ENCODE results near the gene GRAPL.
"Not testable (repeated sequence)": the region's sequence is repeated elsewhere in the genome, so short reads cannot be mapped to it uniquely, and the experiment has no call there.

GRAPL gene

DNA sequence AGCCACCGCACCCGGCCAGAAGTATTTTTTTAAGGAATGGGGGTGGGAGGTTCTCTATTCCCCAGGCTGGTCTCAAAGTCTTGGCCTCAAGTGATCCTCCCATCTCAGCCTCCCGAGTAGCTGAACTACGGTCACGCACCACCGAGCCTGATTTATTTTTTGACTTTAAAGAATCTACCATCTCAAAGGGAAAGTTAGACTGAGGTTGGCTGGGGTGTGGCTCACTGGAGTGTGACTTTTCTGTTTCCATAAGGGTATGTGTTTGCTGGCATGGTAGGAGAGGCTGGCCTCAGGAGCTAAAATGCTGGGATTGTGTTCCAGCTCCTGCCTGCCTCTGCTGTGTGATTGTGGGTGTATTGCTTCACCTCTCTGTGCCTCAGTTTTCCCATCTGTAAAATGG, 10.6 kb downstream of the GRAPL start:
- not testable (repeated sequence) for DNase-seq

DNA sequence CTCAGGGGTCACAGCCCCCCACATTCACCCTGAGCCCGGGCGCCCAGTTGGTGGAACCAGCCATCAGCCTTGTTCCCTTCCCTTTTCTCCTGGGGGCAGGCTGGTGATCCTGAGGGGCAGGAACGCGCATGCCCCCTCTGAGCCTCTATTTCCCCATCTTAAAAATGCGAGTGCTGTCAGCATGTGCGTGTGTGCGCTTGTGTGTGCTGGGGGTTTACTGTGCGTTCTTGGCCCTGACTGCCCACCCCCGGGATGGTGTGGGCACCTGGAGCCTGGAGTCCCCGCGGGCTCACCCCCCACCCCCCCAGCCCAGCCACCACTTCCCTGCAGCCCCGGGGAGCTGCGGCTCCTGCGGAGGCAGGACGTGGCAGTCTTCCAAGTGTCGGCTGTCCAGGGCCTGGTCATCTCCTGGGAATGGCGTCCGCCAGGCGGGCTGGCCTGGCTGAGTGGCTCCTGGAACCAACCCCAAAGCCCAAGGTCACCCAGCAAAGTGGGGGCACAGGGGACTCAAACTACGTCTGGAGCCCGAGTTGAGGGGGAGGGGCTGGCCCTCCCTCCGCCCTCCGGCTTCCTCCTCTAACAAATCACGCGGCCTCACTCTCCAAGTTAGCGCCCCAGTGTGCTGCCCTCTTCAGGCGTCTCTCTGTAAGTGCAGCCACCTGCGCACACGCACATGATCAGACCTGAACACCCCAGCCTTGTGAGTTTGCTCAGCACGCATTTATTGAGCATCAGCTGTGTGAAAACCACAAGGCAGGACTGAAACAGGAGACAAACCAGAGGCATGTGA, 14.2 kb downstream of the GRAPL start:
- DNase-seq: not testable (repeated sequence)

DNA sequence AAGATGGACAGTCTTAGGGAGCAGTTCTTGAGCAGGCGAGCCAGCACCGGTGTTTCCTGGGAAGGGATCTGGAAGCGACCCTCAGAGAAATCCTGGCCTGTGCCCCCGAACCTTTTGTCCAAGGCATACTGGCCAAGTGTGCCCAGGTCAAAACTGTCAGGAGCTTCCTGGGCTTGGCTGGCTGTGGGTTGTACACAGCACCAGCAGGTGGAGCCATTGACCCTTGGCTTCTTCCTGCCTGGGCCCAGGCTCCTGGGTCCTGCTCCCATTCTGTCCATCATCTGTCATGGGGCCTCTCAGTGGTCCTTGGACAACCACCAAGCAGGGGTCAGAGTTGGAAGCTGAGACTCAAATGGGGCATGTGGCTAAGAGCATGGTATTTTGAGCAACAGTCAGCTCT, 15.0 kb downstream of the GRAPL start:
- DNase-seq: not testable (repeated sequence)

DNA sequence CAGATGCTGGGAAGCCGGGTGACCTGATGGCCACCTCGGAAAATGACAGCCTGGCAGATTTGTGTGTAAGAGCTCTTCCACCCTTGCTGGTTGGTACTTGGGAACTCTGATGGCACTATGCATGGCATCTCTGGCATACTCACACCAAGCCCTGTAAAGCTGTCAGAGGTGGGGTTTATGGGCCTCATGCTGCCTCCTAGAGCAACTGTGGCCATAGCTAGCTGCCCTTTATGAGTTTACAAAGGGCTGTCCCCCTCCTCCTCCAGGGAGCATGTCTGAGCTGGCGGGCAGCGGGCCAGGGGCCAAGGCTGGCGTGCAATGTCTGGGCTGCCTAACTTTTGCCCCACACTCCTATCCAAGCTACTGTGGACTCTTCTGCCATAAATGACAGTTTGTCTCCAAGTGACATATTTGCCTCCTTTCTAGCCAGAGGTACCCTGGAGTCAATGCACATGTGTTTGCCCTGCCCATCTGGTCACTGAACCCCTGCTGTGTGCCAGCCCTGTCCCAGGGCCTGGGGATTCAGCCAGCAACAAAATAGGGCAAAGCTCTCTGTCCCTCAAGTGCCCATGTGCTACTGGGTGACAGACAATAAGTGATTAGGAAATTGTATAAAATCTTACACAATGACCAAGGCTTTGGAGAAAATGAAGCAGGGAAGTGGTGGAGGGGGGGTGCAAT, 15.8 kb downstream of the GRAPL start:
- not testable (repeated sequence) for DNase-seq

DNA sequence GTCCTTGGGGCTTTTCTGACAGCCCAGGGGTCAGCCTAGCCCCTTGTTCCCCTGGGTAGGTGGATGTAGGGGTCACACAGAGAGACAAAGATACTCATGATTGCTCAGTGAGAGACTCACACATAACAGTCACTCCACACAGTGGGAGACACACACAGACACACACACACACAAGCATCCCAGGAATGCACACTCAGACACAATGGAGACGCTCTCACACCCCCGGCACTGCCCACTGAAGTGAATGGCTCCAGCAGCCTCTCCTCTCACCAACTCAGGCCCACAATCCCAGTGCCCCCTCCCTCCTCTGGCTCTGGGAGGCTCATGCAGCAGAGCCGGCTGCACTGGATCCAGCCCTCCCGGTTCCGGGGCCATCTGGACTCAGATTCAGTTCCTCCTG, 17.0 kb downstream of the GRAPL start:
- DNase-seq: not testable (repeated sequence)

DNA sequence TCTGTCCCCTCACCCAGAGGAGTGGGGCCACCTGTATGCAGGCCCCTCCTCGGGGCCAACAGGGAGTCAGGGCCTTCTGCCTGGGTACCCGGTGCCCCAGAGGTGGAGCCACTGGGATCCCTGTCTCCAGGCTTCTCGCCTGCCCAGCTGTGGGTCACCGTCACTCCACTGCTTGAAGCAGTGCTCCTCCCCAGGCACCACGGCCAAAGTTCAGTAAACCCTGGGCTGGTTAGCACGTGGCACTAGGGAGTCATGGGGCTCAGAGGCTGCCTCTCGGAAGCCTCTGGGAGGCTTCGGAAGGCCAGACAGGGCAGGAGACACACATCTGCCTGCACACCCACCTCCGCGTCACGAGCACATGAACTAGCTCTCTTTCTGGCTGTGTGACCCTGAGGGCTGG, 18.1 kb downstream of the GRAPL start:
- DNase-seq: not testable (repeated sequence)

DNA sequence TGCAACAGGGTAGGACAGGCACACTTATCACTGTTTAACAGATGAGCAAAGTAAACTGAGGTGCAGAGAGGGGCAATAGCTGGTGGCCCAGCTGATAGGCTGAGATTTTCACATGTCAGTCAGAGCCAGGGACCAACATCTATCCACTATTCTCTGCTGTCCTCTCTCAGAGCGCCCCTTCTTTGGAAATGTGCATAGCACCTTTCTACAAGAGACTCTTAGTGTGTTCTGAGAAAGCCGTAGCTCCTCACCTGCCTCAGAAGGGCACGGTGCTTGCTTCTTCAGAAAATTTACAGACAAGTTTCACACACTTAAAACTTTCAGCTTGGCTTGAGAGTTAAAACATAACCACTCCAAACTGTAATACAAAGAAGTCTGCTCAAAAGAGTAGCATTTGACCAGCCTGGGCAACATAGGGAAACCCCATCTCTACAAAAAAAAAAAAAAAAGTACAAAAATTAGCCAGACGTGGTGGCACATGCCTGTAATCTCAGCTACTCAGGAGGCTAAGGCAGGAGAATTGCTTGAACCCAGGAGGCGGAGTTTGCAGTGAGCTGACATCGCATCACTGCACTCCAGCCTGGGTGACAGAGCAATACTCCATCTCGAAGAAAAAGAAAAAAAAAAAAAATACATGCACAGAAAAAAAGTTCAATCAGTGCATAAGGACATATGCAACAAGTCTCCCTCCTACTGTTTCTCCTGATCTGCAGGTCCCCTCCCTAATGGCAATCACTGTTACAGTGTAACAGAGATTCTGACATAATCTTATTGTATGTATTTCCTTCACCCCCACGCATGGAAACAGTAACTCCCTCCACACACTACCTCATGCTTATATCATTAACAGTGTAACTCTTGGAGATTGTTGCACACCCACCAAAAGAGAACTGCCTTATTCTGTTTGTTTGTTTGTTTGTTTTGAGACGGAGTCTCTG, 23.6 kb downstream of the GRAPL start:
- not testable (repeated sequence) for DNase-seq

DNA sequence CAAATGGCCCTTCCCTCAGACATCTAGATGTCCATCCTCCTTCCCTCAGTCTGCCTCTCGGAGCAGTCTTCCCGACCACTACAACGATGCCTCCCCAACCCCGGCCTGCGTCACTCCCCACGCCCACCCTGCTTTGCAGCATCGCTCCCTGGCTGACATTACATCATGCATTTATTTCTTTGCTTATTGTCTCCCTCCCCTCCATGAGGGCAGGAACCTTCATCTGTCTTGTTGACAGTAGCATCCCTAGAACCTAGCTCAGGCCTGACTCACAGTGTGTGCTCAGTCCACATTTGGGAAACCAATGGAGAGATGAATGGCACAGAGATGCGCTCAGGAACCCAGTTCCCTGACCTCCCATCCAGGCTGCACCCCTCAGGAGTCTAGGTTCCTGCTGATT, 30.2 kb downstream of the GRAPL start:
- DNase-seq: not testable (repeated sequence)

DNA sequence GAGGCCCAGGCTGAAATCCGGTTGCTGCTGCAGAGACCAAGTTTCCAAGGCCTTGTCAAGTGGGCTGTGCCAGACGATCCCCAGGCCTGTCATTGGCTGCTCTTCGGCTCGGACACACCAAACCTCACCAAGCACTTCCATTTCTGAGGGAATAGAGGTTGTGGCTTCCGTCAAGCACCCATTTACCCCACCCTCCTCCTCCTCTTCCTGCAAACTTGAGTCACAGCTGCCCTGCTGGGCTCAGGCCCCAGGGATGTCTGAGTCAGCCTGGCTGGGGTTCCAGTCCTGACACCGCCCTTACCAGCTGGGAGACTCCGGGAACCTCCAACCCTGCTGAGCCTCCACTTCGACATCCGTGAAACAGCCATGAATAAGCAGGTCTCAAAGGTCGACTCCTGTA, 31.1 kb downstream of the GRAPL start:
- DNase-seq: not testable (repeated sequence)

DNA sequence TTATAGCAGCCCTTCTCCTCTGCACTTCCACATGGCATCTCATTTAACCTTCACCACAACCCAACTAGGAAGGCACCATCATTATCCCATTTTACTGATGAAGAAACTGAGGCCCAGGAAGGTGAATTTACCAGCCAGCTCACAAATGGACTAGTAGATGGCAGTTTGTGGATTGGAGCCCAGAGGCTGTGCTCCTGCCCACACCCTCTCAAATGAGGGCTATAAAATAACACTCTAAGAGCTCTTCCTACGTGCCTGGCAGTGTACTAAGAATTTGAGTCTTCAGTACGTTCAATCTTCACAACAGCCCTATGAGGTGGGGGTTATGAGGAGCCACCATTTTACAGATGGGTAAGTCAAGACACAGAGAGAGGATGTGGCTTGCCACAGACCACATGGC, 31.5 kb downstream of the GRAPL start:
- DNase-seq: not testable (repeated sequence)

DNA sequence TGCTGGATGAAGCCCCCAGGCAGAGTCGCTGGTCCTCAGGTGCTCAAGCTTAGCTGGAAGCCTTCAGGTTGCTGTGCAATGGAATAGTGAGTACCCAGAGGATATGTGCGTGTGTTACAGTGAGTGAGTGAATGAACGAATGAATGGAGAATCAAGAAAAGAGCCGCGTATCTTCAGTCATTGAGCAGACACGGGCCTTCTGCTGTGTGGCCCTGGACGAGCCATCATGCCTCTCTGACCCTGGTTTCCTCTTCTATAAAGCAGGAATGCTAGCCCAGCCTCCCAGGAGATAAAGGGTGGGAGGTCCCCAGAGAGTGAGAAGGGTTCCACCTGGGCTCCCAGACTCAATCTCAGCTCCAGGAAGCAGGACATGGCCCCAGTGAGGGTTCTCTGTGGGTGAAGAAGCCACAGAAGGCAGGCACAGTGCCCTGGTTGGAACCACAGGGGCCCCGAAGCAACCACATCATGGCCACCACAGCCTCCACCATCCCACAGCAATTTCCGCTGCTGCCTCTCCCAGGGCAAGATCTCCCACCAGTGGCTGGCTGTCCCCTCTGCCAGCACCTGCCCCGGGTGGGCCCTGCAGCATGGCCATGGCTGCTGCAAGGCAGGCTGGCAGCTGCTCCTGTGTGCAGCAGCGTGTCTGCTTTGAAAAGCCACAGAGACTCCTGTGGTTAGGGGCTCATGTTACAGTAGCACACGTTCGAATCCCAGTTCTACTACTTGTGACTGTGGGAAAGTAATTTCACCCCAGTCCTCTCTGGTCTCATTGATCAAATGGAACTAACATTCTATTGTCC, 34.1 kb downstream of the GRAPL start:
- not testable (repeated sequence) for DNase-seq

DNA sequence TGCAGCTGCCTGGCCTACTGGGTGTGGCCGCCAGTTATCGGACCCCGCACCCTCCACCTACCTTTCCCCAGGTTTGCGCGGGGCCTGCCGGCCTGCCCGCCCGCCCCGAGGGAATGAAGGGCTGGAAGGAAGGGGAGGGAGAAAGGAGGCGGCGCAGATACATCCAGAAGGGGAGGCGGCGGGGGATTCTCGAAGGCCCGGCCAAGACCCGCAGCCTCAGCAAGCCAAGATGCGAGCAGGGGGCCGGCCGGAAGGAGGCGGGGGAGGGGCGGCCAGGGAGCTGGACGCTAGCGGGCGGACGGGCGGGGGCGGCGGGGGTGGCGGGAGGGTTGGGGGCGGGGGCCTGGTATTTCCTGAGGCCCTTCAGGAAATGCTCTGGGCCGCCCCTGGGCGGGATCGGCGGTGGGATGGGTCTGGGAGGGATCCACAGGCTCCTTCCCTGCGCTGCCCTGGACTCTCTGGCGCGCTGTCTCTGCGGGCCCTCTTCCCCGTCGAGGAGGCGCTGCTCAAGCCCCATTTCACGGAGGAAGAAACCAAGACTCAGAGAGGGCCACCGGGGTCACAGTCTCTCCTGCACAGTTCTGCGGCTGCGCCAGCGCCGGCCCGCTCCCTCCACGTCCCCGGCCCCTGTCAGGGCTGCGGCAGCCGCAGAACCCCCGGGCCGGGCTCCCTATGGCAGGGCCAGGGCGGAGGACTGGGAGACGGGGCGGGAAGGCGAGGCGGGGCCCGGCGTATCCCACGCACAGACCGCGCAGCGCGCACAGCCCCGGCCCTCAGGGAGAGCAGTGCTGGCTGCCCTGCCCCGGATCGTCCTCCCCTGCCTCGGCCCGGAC, 35.2 kb downstream of the GRAPL start:
- DNase-seq: not testable (repeated sequence)

DNA sequence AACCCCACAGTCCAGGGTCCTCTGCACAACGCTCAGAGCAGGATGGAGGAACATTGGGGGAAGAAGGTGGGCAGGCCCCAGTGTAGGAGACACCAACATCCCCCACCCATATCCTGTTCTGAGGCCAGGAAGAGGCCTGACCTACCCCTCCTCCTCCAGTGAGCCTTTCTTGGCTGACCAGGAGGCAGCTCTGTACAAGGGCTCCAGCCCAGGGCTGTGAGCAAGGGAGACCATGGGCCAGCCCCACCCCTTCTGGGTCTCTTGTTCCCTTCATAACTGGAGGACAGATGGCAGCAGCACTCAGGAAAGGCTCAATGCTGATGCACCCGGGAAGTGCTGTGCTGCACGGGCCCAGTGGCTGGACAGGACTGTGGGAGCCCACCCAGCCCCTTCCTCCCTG, 47.0 kb downstream of the GRAPL start:
- DNase-seq: not testable (repeated sequence)

DNA sequence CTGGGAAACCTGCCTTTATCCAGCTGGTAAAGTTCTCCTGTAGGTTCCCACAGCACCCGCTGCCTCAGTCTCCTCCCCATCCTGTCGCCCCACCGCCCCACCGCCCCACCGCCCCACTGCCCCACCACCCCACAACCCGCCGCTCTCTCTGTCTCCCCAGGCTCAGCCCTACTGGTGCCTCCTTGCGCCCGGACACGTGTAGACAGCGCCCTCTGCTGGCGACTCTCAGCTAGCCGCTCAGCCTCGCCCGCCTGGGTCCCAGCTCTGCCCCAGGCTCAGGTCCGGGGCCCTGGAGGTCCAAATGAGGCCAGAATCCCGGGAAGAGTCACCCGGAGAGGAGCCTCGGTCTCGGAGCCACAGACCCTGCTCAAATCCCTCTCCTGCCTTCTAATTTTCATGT, 48.0 kb downstream of the GRAPL start:
- DNase-seq: not testable (repeated sequence)

DNA sequence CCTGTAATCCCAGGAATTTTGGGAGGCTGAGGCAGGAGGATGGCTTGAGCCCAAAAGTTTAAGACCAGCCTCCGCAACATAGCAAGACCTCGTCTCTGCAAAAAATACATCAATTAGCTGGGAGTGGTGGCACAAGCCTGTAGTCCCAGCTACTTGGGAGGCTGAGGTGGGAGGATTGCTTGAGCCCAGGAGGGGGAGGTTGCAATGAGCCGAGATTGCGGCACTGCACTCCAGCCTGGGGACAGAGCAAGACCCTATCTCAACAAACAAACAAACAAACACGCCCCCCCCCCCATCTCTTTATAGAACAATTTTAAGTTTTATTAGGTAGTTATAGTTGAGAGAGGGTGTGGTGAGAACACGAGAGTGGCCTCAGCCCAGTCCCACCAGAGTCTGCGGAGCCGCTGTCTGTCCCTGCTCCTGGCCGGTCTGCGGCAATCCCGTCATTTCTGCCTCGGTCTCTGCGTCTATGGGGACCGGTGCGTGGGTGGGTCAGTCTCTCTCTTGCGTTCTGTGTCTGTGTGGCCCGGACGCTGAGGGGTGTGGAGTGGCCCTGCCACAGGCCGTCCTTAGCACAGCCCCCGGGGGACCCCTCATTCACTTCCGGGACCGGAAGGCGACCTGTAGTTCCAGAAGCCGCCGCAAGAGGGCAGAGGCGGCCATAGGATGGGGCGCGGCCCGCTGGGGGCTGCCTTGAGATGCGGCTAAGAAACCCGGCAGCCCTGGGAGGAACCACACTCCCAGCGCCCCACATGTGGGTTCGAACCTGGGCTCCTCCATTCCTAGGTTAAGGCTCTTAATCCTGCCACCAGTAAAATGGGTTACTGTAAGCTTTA, 53.9 kb downstream of the GRAPL start:
- DNase-seq: not testable (repeated sequence)

DNA sequence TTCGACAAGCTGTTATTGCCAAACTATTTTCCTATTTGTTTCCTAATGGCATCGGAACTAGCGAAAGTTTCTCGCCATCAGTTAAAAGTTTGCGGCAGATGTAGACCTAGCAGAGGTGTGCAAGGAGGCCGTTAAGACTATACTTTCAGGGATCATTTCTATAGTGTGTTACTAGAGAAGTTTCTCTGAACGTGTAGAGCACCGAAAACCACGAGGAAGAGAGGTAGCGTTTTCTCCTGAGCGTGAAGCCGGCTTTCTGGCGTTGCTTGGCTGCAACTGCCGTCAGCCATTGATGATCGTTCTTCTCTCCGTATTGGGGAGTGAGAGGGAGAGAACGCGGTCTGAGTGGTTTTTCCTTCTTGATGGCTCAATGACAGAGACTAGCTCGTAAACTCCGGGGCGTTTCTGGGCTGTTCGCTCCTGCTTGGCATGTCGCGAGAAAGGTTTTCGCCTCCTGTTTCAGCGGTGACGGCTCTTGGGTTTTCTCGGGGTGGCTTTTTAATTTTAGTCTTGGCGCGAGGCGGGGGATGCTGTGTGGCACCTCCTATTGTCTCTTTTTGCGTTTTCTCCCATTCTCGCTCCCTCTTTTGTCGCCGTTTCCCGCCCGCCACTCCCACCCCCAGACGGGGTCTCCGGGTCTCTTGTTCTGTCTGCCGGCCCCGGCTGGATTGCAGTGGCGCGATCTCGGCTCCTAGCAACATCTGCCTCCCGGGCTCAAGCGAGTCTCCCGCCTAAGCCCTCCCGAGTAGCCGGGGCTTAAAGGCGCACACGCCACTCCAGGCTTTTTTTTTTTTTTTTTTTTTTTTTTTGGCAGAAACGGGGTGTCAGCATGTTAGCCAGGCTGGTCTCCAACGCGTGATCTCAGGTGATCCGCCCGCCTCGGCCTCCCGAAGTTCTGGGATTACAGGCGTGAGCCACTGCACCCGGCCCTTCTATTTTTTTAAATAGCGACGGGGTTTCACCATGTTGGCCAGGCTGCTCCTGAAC, 60.8 kb downstream of the GRAPL start:
- DNase-seq: not testable (repeated sequence)

DNA sequence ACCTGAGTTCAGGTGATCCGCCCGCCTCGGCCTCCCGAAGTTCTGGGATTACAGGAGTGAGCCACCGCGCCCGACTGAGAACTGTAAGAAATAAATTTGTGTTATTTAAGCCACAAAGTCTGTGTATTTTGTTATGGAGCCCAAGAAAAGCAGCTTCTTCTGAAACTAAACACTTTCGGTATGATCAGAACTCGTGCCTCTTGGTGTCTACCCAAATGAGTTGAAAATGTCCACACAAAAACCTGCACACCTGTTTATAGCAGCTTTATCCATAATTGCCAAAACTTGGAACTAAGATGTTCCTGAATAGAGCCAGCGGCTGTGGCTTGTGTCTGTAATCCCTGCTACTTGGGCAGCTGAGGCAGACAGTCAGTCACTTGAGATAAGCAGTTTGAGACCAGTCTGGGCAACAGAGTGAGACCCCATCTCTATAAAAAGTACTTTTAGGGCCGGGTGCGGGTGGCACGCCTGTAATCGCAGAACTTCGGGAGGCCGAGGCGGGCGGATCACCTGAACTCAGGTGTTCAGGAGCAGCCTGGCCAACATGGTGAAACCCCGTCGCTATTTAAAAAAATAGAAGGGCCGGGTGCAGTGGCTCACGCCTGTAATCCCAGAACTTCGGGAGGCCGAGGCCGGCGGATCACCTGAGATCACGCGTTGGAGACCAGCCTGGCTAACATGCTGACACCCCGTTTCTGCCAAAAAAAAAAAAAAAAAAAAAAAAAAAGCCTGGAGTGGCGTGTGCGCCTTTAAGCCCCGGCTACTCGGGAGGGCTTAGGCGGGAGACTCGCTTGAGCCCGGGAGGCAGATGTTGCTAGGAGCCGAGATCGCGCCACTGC, 61.7 kb downstream of the GRAPL start:
- not testable (repeated sequence) for DNase-seq

DNA sequence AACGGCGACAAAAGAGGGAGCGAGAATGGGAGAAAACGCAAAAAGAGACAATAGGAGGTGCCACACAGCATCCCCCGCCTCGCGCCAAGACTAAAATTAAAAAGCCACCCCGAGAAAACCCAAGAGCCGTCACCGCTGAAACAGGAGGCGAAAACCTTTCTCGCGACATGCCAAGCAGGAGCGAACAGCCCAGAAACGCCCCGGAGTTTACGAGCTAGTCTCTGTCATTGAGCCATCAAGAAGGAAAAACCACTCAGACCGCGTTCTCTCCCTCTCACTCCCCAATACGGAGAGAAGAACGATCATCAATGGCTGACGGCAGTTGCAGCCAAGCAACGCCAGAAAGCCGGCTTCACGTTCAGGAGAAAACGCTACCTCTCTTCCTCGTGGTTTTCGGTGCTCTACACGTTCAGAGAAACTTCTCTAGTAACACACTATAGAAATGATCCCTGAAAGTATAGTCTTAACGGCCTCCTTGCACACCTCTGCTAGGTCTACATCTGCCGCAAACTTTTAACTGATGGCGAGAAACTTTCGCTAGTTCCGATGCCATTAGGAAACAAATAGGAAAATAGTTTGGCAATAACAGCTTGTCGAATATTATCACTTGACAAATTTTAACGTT, 62.5 kb downstream of the GRAPL start:
- not testable (repeated sequence) for DNase-seq

All from bone marrow (tissue), 2 donors.